ENCODE measurements around the gene EN1. TPM values are rescaled to one million over a fixed set of nuclear protein-coding genes. Genes with fewer than 3 reads are reported as not detected.

EN1 gene
- total and polyA plus RNA-seq, 2 donors (not counting 1 experiment from before 2014, with no cell fraction given) = not detected

DNA sequence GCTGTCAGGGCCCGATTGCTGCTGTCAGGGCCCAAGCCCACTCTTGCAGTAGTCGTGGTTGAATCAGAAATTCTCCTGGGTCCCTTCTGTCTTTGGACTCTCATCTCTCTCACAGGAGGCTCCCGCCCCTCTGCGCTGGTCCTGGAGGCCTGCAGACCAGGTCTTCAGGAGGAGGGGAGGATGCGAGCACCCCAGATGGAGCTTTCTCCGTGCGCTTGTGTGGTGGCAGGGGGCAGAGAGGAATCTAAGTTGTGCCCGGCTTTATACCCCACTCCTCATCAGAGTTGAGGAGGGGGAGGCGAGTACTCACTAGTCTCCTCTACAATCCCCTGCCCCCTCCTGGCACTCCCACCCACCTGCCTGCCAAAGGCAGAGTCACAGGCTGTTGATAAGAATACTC lies 10.4 kb downstream of the EN1 start:
- no peak overlapping the region for H2AFZ ChIP-seq (ENCODE audit: low read length)
- peaks cover 83% of the 10 kb centered on the region for H3K27me3 ChIP-seq (ENCODE audit: control insufficient read depth, insufficient read depth, low read length)
- no peaks in the 10 kb centered on the region for H4K20me1 ChIP-seq (ENCODE audit: control insufficient read depth, extremely low read depth, insufficient read depth, low read length)
- no peaks in the 10 kb centered on the region for H3K9me3 ChIP-seq (ENCODE audit: control insufficient read depth, insufficient read depth, low read depth, low read length)
- no peak overlapping the region for H3K4me2 ChIP-seq (ENCODE audit: extremely low read depth, insufficient read depth, low read length)
- no peak overlapping the region for H3K27ac ChIP-seq (ENCODE audit: insufficient read depth, low read length)
- H3K9ac ChIP-seq (ENCODE audit: insufficient read depth, low read length) = no peak overlapping the region
- TF ChIP-seq, protein P1, sequence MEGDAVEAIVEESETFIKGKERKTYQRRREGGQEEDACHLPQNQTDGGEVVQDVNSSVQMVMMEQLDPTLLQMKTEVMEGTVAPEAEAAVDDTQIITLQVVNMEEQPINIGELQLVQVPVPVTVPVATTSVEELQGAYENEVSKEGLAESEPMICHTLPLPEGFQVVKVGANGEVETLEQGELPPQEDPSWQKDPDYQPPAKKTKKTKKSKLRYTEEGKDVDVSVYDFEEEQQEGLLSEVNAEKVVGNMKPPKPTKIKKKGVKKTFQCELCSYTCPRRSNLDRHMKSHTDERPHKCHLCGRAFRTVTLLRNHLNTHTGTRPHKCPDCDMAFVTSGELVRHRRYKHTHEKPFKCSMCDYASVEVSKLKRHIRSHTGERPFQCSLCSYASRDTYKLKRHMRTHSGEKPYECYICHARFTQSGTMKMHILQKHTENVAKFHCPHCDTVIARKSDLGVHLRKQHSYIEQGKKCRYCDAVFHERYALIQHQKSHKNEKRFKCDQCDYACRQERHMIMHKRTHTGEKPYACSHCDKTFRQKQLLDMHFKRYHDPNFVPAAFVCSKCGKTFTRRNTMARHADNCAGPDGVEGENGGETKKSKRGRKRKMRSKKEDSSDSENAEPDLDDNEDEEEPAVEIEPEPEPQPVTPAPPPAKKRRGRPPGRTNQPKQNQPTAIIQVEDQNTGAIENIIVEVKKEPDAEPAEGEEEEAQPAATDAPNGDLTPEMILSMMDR (conservative IDR thresholded peaks at IDR 0.05 in 1 of 2, IDR thresholded peaks at IDR 0.05 in 1 of 2; ENCODE audit: low read depth in 1 of 2, low read length in 2 of 2) = no peak
- TF ChIP-seq EZH2 (IDR thresholded peaks at IDR 0.05; ENCODE audit: low read length, missing control alignments) = no peak
- no peak overlapping the region for H3K4me3 ChIP-seq (replicated peaks in 1 of 4; ENCODE audit: control extremely low read depth in 1 of 4, insufficient read depth in 1 of 4, low read depth in 3 of 4, low read length in 4 of 4)
- no peaks in the 10 kb centered on the region for H3K79me2 ChIP-seq (ENCODE audit: control insufficient read depth, insufficient read depth, low read length)
- no peaks in the 10 kb centered on the region for H3K36me3 ChIP-seq (ENCODE audit: control insufficient read depth, insufficient read depth, low read length)
- H3K4me1 ChIP-seq (ENCODE audit: control insufficient read depth, extremely low read depth, insufficient read depth, low read length) = no peaks in the 10 kb centered on the region
- DNase-seq (ENCODE audit: low read depth in 2 of 2) = no peak

DNA sequence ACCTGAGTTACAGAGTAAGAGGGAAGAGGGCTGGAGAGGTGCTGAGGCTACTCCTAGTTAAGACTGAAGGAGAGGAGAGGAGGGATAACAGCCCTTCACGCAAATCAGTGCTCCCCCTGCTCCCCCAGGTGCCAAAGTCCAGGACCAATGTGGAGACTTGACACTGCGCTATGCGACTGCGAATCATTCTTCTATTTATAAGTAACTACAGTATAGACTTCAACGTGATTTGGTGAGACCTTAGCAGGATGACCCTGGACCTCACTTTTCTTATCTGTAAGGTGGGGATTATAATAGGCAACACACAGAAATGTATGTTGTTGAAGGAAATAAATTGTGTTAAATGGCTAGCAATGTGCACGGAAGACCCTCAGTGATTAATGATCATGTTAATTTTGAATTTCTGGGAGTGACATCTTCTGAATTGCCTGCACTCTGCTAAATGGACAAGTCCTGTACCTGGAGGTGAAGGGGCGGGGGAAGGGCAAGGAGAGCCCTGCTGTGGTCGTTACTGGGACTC lies 11.0 kb downstream of the EN1 start:
- Histone ChIP-seq H3K4me2 (ENCODE audit: extremely low read depth, insufficient read depth, low read length) (no peak overlapping the region), H3K9me3 (ENCODE audit: control insufficient read depth, insufficient read depth, low read depth, low read length) (no peaks in the 10 kb centered on the region), H3K9ac (ENCODE audit: insufficient read depth, low read length) (no peak overlapping the region), H3K4me3 (replicated peaks in 1 of 4; ENCODE audit: control extremely low read depth in 1 of 4, insufficient read depth in 1 of 4, low read depth in 3 of 4, low read length in 4 of 4) (peak overlapping the region in 2 of 4 experiments; percentile 27 to 41), H3K79me2 (ENCODE audit: control insufficient read depth, insufficient read depth, low read length) (no peaks in the 10 kb centered on the region), H3K4me1 (ENCODE audit: control insufficient read depth, extremely low read depth, insufficient read depth, low read length) (no peaks in the 10 kb centered on the region), H4K20me1 (ENCODE audit: control insufficient read depth, extremely low read depth, insufficient read depth, low read length) (no peaks in the 10 kb centered on the region), H3K27me3 (ENCODE audit: control insufficient read depth, insufficient read depth, low read length) (peaks cover 78% of the 10 kb centered on the region), H3K36me3 (ENCODE audit: control insufficient read depth, insufficient read depth, low read length) (no peaks in the 10 kb centered on the region), H3K27ac (ENCODE audit: insufficient read depth, low read length) (no peak overlapping the region), H2AFZ (ENCODE audit: low read length) (no peak overlapping the region)
- DNase-seq (ENCODE audit: low read depth in 2 of 2) = no peak
- TF ChIP-seq, protein P1 (conservative IDR thresholded peaks at IDR 0.05 in 1 of 2, IDR thresholded peaks at IDR 0.05 in 1 of 2; ENCODE audit: low read depth in 1 of 2, low read length in 2 of 2) = no peak
- TF ChIP-seq EZH2 (IDR thresholded peaks at IDR 0.05; ENCODE audit: low read length, missing control alignments) = no peak

DNA sequence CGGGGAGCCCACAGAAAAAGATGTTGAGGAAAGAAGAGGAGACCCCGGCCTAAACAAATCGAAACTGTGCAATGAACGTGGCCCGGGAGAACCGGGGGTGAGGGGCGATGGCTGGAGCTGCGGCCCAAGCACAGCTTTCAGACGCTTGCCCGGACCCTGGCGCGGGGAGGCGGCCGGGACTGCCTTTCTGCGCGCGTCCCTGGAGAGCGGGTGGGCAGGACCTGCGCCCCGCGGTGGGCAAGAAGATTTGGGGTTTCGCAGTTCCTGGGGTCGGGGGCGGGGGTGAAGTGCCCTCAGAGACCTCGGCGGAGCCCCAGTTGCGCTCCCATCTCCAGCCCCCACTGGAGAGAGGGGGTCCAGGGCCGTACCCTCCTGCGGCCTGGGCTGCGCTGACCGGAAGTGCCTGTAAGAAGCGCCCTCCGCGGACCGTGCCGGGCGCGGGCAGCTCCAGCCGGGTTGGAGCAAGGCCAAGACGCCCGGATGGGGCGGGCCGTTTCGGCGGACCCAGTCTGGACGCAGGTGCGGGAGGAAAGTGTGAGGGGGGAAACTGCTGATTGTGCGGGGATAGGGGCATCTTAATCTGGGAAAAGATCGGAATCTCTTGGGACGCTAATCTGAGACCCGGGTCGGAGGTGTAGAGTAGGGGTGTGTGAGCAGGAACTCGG lies 11.6 kb downstream of the EN1 start:
- Histone ChIP-seq H3K27me3 (ENCODE audit: control insufficient read depth, insufficient read depth, low read length) (peaks cover 72% of the 10 kb centered on the region), H3K9ac (ENCODE audit: insufficient read depth, low read length) (no peak overlapping the region), H2AFZ (ENCODE audit: low read length) (no peak overlapping the region), H4K20me1 (ENCODE audit: control insufficient read depth, extremely low read depth, insufficient read depth, low read length) (no peaks in the 10 kb centered on the region), H3K4me2 (ENCODE audit: extremely low read depth, insufficient read depth, low read length) (peak overlapping the region; percentile 71), H3K27ac (ENCODE audit: insufficient read depth, low read length) (no peak overlapping the region), H3K4me1 (ENCODE audit: control insufficient read depth, extremely low read depth, insufficient read depth, low read length) (no peaks in the 10 kb centered on the region), H3K36me3 (ENCODE audit: control insufficient read depth, insufficient read depth, low read length) (no peaks in the 10 kb centered on the region), H3K9me3 (ENCODE audit: control insufficient read depth, insufficient read depth, low read depth, low read length) (no peaks in the 10 kb centered on the region), H3K79me2 (ENCODE audit: control insufficient read depth, insufficient read depth, low read length) (no peaks in the 10 kb centered on the region), H3K4me3 (replicated peaks in 1 of 4; ENCODE audit: control extremely low read depth in 1 of 4, insufficient read depth in 1 of 4, low read depth in 3 of 4, low read length in 4 of 4) (peak overlapping the region; percentile 7 to 41 (median 24))
- TF ChIP-seq EZH2 (IDR thresholded peaks at IDR 0.05; ENCODE audit: low read length, missing control alignments) = peak; percentile 14
- TF ChIP-seq, protein P1 (conservative IDR thresholded peaks at IDR 0.05 in 1 of 2, IDR thresholded peaks at IDR 0.05 in 1 of 2; ENCODE audit: low read depth in 1 of 2, low read length in 2 of 2) = no peak
- no peak for DNase-seq (ENCODE audit: low read depth in 2 of 2)

Data from fibroblast of lung (primary cell).